NCI-H774 (cell line): ENCODE measurements around the gene AP2A2.

Experiments
- DNase-seq: peaks from one replicate; lab custom pipeline; 2025; lab: John Stamatoyannopoulos, UW

The AP2A2 gene

GRCh38 chr11:1042626-1043562, 117.2 kb downstream of the AP2A2 start:
- no peak for DNase-seq

- peak; percentile 3 for DNase-seq
These were observed 118.0 kb downstream of the AP2A2 start for GRCh38 chr11:1043563-1044096.

DNA sequence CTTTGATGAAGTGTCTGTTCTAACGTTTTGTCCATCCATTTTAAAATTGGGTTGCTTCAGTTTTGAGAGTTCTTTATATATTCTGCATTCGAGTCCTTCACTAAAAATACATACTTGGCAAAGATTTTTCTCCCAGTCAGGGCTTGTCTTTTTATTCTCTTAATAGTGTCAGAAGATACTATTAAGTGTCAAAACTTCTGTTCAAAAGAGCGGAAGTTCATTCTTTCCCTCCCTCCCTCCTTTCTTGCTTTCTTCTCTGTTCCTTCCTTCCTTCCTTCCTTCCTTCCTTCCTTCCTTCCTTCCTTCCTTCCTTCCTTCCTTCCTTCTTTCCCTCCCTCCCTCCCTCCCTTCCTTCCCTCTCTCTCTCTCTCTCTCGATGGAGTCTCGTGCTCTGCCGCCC, 118.5 kb downstream of the AP2A2 start:
- no peak for DNase-seq

- DNase-seq = no peak
These were observed 122.0 kb downstream of the AP2A2 start for GRCh38 chr11:1047595-1048156.

DNA sequence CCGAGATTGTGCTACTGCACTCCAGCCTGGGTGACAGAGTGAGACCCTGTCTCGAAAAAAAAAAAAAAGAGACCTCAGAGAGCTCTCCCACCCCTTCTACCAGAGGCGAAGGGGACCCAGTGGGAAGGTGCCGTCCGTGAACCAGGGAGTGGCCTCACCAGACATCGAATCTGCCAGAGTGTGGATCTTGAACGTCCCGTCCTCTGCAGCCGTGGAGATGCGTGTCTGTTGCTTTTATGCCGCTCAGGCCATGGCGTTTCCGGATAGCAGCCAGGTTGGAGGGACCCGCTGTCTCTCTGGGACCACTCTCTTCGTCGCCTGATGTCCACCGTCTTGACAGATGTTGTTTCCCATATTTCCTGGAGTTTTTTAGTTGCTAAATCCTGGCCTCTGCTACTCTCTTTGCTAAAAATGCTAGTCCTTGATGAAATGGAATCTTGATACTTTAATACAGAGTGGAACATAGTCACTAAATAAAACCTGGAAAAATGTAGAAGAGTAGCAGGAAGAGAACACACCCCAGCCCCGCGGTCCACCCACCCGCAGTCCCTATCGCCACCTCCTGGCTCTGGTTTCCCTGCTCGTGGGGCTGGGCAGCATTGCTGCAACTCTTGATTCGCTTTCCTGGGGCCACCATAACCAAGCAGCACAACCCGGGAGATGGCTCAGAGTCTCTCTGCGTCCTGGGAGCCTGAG, 122.9 kb downstream of the AP2A2 start:
- no peak for DNase-seq

DNA sequence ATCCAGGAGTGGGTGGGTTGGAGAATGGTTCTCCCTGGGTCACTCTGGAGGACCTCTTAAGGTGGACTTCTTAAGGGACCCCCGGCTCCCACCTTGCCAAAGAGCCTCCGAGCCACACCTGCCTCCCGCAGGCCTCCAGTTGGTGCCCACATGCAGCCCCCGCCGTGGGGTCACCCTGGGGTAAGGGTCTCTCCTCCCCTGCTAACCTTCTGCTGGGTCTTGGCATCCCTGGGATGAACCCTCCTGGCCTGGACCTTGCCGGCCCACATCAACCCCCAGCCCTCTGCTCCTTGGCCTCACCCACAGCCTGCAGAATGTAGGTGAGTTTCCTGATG, 123.4 kb downstream of the AP2A2 start:
- DNase-seq = no peak

GRCh38 chr11:1049431-1049891, 123.8 kb downstream of the AP2A2 start:
- DNase-seq = no peak

- no peak for DNase-seq
These were observed 124.4 kb downstream of the AP2A2 start for GRCh38 chr11:1049911-1050580.

- DNase-seq = peak; percentile 69
These were observed 125.1 kb downstream of the AP2A2 start for GRCh38 chr11:1050581-1051355.

GRCh38 chr11:1051356-1052132, 125.9 kb downstream of the AP2A2 start:
- DNase-seq = no peak

DNA sequence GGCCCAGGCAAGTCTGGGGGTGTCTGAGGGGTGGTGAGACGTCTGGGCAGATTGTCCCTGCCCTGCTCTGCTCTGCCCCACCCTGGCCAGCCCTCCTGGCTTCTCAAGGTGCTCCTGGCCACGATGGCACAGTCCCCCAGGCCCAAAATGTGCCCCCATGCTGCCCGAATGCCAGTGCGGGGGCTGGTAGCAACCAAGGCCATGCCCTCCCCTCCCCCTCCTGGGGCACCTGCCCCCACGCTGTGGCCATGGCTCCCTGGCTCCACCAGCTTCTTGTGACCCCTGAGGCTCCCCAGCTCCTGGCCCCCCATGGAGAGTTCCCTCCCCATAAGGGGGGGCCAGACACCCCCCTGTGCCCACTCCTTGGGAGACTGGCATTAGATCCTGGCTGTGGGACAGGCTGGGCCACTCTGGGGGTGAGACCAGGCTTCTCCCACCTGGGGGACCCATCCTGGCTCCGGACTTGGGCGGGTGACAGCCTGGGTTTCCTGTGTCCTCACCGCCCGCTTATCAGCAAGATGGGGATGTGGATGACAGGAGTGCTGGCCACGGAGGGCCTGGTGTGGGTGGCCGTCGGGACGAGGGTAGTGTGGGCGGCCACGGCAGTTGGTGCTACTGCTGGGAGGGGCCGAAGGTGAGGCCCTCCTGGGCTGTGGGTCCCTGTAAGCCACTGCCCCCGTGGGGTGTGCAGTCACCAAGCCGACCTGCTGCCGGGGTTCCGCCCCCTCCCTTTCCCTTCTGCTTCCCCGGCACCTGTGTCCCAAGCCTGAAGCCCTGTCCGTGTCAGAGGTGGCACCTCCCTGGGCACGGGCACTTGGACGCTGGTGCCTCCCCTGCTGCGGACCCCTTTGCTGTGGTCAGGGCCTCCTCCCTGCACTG, 126.7 kb downstream of the AP2A2 start:
- no peak for DNase-seq

GRCh38 chr11:1053121-1053901, 127.6 kb downstream of the AP2A2 start:
- no peak for DNase-seq

DNA sequence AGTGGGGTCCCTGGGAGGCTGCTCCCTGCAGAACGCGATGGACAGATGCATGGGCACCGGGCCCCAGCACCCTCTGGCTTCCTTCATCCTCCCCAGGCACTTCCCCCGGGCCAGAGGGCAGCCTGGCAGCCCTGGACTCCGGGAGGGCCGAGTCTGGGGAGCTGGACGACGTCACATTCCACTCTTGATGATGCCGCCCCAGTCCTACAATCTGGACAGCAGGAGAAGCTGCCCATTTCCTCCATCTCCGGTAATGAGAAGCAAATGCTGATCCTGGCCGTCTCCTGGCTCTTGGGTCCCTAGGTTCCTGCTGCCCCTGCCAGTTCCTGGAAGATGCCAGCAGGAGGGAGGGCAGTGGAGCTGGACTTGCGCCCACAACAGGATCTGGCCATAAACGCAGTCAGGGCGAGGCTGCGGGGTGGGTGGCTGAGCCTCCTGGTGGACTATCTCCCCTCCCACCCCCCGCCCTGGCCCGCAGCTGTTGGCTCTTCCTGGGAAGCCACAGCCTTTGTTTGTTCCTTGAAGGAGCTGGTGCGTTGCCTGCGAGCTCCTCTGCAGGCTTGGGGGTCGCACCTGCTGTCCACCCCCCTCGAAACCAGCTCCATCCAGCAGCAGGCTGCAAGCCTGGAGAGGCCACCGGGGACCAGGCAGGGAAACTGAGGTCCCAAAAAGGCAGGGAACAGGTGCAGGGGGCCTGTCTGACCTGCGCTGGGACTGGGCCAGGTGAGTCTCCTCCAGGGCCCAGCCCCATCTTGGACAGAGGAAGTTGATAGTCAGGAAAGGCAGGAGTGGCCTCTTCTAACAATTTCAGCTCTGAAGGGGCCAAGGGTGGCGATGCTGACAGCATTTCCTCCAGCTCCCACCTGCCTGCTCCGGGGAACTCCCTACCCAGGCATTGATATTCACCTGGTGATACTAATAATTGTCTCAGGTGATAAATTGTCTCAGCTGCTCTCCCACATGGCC, 128.8 kb downstream of the AP2A2 start:
- no peak for DNase-seq

- DNase-seq = no peak
These were observed 129.5 kb downstream of the AP2A2 start for GRCh38 chr11:1055109-1055703.

GRCh38 chr11:1055990-1056771, 130.5 kb downstream of the AP2A2 start:
- no peak for DNase-seq

DNA sequence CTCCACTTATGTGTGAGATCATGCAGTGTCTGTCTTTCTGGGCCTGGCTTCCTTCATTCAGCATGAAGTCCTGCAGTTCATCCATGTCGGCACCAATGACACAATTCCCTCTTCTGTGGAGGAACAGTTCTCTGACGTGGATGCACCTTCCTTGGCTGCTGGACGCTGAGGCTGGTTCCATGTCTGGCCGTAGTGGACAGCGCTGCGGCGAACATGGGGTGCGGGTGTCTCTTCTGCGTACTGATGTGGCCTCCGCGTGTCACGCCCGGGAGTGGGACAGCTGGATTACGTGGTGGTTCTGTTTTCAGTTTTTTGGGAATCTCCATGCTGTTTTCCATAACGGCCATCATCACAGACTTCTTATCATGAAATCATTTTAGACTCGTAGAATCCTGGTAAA, 132.1 kb downstream of the AP2A2 start:
- no peak for DNase-seq
